HK-2 (cell line): ENCODE measurements around the gene TUBD1.
"Not testable (repeated sequence)": the region's sequence is repeated elsewhere in the genome, so short reads cannot be mapped to it uniquely, and the experiment has no call there.

ENCODE experiments used
- DNase-seq: peaks from one replicate; pipeline ENCODE4 v3.0.0-alpha.2; 2018; ENCODE audit not compliant: unreplicated experiment

Gene TUBD1

DNA sequence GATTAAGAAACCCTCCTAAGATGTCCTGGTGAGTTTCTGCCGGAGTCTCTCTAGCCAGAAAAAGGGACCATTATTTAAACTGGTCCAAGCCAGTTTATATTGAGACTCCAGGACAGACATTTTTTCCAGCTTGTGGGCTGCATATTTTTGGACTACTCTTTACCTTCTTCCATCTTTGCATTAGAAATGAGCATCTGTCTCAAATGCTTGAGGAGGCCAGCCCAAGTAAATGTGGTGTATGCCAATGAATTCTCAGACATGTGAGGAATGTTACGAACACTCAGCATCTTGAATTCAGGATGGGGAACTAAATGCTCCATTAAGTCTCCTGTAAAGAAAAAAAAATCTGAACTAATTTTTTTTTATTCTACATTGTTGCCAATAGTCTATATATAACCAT lies 18.4 kb downstream of the TUBD1 start:
- DNase-seq: no peak

DNA sequence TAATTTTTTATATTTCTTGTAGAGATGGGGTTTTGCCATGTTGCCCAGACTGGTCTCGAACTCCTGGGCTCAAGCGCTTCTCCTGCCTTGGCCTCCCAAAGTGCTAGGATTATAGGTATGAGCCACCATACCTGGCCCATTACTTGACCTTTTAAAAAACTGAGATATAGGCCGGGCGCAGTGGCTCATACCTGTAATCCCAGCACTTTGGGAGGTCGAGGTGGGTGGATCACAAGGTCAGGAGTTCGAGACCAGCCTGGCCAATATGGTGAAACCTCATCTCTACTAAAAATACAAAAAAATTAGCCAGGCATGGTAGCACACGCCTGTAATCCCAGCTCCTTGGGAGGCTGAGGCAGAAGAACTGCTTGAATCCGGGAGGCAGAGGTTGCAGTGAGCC lies 19.3 kb downstream of the TUBD1 start:
- DNase-seq: not testable (repeated sequence)

DNA sequence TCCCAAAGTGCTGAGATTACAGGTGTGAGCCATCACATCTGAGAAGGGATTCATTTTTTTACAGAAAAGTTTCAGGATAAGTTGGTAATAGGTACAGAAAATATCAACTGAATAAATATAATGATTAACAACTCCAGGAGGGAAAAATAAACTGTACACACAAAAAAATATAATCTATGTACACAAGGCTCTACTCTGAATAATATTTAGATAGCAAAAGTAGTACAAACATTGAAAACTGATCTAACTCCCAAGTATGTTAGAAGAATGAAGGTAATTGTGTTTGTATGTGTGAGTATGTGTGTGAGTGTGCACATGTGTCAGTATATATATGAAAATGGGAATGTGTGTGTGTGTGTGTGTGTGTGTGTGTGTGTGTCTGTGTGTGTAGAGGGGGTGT lies 20.4 kb downstream of the TUBD1 start:
- no peak for DNase-seq

DNA sequence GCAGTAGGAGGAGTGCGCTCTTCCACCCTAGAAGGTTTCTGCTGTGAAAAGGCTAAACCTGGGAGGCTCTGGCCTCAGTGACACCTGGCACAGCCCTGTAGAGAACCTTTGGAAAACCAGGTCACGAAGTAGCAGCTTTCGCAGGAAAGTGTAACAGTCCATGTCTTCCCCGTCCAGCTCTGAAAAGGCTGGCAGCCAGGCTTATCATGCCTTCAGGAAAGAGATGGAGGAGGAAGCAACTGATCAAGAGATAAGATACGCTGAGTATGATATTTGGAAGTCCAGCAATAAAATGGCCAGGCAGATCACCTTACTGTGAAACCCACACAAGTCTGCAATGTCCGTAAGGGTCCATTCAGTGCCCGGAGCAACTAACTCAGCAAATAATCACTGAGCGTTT lies 22.3 kb downstream of the TUBD1 start:
- DNase-seq: no peak

DNA sequence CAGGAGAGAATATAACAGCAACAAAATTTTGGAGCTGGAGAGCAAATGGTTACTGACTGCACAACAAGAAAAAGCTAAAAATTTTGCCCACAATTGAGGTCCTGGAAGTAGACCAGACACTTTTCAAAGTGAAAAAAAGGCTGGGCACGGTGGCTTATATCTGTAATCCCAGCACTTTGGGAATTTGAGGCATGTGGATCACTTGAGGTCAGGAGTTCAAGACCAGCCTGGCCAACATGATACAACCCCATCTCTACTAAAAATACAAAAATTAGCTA lies 22.9 kb downstream of the TUBD1 start:
- DNase-seq: no peak

DNA sequence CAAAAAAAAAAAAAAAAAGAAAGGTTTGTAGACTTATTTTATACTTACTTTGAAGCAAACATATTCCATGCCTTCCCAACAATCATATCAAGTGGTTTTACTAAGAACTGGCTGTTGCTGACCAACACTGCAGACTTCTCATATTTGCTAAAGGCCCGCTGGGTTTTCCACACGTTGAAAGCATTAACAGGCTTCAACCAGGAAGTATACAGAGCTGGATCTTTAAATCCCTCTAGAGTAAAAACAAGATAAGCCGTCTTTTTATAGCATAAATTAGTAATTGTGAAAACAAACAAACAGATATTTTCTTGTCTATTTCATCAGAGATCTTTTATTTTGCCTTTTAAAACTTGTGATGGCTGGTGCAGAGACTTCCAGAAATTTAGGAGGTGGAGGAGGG lies 29.1 kb downstream of the TUBD1 start:
- DNase-seq: no peak

DNA sequence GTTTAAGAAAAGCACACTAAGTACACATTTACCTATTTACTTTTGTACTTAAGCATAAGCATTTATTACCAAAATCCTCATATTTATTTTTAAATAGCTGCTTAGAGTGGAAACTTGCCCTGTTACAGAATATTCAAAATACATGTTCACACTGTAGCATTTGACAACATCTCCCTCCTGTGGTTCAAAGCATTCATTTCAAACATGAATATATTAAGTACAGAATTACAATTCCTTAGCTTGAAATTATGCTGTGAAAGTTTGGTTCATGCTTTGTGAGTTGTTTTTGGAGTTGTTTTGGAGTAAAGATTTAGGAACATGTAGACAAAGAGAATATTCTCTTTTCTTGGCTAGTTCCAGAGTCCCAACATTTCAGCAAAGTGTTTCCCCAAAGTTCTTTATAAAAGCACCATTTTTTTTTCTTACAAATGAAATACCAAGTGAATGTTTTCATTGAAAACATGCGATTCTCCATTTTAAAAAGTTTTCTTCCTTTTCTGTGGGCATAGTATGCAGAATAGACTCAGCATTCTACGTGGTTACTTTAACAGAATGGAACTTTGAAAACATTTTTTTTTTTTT lies 33.2 kb downstream of the TUBD1 start:
- DNase-seq: no peak

DNA sequence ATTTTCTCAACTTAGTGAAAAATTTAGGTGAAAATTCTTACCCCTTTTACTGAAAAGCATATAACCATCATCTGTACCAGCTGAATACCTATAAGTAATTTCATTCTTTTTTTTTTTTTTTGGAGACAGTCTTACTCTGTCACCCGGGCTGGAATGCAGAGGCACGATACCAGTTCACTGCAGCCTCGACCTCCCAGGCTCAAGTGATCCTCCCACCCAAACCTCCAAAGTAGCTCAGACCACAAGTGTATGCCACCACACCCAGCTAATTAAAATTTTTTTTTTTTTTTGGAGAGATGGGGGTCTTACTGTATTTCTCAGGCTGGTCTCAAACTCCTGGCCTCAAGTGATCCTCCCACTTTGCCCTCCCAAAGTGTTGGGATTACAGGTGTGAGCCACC lies 33.8 kb downstream of the TUBD1 start:
- no peak for DNase-seq

DNA sequence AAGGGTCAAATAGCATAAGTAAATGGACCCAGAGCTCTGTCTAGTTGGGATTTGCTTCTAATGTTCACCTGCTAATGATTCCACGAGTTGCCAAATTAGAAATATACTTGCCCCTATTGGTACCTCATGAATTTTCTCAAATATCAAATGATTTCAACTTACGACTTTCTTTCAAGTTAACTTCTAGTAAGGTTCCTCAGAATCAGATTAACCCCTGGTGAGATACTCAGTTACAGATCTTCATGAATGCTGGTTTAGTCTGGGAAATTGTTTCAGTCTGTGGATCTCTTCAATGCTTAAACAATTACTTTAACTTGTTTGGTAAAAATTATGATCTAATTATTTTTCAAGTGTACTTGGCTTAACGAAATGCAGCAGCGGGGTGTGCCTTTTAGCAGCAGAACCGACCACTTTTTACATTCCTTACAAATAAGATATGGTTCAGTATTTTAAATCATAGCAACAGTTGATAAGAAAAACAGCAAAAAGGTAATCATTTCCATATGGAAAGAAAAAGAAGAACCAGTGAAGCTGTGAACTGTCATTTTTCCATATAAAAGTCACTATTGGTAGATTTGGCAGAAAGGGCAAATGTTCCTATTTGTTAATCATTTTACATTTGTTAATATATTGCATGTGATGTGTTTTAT lies 34.5 kb downstream of the TUBD1 start:
- no peak for DNase-seq

DNA sequence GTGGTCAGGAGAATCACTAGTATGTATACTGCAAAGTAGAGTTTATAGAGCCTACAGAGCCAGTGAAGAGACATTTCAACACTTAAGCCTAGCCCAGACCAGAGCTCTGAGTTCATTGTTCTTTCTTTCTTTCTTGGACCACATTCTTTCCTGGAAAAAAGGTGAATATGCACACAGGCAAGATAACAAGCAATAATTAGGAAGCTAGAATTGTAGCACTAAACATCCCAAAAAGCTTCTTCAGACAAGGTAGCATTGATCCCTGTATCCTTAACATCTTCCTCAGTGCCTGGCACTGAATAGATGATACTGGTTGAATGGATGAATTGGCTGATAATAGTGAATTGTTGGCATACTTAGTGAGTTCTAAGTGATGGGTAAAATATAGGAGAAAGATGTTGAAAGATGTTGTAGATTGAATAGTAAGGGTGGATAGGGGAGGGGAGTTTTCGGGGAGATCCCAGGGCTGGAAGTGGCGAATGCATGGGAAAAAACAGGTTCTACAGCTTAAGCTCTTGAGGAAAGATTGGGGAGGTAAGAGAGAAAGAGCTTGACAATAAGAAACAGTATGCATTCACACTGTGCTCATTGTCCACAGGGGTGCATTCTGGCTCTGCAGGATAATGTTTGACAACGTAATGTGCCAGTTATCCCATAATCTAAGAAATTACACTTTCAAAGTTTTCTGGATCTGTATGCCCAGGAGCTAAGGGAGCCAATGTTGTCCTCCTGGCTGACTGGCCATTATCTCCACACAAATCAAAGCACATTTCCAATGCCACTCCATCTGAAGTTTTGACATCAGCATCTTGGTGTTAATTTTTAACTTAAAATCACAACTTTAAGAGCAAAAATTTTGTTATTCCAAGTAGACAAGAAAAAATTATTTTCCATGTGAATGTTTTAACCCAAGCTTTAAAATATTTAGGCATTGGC lies 35.6 kb downstream of the TUBD1 start:
- DNase-seq: no peak

DNA sequence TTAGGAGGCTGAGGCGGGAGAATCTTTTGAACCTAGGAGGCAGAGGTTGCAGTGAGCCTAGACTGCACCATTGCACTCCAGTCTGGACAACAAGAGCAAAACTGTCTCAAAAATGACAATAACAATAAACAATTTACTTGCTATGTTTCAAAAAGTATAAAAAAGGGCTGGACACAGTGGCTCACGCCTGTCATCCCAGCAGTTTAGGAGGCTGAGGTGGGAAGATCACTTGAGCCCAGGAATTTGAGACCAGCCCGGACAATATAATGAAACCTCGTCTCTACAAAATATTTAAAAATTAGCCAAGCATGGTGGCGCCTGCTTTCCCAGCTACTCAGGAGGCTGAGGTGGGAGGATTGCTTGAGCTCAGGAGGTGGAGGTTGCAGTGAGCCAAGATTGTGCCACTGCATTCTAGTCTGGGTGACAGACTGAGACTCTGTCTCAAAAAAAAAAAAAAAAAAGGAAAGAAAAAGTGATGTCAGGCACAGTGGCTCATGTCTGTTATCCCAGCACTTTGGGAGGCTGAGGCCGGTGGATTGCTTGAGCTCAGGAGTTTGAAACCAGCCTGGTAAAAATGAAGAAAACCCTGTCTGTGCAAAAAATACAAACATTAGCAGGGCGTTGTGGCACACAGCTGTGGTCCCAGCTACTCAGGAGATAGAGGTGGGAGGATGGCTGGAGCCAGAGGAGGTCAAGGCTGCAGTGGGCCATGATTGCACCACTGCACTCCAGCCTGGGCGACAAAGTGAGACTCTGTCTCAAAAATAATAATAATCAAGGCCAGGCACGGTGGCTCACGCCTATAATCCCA lies 38.6 kb downstream of the TUBD1 start:
- not testable (repeated sequence) for DNase-seq

DNA sequence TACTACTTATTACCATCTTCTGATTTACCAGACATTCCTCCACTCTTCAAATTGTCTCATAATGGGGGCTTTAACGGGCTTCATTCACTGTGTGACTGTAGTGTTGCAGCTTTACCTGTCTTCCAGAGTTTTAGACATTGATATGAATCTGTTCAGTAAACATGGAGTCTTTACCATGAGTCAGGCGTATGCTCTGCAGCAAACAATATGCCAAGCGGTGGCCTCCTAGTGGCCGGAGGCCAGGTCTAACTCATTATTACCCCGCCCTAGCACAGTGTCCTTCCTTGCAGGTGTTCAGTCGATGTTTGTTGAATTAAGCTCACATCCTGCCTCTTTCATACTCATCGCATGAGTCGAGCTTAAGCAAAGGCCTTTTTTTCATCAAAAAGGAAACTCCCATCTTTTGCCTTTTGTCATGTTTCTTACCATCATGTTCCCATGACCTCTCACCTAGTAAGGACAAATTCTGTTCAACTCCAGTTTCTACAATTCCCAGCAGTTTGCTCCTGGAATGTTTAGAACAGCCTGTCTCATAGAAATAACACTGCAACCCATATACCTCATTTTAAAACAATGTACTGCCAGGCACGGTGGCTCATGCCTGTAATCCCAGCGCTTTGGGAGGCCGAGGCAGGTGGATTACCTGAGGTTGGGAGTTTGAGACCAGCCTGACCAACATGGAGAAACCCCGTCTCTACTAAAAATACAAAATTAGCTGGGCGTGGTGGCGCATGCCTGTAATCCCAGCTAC lies 39.4 kb downstream of the TUBD1 start:
- DNase-seq: peak; percentile 77

DNA sequence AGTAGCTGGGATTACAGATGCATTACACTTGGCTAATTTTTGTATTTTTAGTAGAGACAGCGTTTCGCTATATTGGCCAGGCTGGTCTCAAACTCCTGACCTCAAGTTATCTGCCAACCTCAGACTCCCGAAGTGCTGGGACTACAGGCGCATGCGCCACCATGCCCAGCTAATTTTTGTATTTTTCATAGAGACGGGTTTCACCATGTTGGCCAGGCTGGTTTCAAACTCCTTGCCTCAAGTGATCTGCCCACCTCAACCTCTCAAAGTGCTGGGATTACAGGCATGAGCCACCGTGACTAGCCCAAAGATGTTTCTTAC lies 39.9 kb downstream of the TUBD1 start:
- DNase-seq: not testable (repeated sequence)

DNA sequence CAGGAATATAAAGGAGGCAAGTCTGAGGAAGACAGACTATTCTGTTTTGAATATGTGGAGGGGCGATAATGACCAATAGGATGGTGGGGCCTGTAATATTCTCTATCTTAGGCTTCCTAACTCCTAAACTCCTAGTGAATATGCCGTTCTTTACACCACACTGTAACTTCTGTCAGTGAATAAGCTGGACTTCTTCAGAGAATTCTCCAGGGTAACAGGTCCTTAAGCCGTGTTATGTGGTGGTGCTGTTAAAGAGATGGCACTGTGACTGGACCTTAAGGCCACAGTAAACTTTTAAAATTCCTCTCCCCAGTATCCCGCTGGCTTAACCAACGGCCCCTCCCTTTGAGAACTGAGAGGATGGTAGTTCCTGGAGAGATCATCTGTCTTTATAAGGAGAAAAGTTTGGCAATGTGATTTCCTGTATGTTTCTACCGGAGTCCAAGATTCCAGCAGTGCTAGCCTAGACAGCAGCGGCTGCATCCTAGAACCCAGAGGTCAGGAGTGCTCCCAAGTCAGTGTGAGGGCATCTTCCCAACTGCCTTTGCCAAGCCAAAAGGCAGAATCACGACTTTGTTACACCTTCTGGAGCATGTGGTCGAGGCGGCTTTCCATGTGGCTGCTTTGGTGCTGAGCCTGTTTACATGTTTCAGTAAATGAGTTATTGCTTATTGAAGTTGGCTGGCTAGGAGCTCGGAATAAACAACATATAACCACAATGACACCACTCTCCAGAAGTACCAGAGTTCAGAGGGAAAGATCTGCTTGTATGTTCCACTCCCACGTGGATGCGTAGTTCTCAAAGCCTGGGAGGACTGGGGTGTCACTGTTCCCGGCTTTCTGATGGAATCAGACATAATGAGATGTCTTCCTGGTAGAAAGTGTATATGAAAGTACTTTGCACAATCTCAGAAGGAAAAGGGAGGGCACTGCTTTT lies 41.0 kb downstream of the TUBD1 start:
- peak; percentile 18 for DNase-seq

DNA sequence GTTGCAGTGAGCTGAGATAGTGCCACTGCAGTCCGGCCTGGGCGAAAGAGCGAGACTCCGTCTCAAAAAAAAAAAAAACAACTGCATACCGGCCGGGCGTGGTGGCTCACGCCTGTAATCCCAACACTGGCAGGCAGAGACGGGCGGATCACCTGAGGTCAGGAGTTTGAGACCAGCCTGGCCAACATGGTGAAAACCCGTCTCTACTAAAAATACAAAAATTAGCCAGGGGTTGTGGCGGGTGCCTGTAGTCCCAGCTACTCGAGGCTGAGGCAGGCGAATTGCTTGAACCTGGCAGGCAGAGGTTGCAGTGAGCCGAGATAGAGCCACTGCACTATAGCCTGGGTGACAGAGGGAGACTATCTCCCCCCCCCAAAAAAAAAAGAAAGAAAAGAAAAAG lies 42.4 kb downstream of the TUBD1 start:
- not testable (repeated sequence) for DNase-seq

DNA sequence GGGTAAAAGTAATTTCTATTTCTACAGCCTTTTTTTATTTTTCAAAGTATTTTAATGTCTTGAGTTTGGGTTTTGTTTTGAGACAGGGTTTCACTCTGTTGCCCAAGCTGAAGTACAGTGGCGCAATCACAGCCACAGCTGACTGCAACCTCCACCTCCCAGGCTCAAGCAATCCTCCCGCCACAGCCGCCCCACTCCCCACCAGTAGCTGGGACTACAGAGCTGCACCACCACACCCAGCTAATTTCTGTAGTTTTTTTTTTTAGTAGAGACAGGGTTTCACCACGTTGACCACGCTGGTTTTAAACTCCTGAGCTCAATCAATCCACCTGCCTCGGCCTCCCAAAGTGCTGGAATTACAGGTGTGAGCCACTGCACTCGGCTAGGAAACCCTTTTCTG lies 44.0 kb downstream of the TUBD1 start:
- DNase-seq: peak; percentile 21

DNA sequence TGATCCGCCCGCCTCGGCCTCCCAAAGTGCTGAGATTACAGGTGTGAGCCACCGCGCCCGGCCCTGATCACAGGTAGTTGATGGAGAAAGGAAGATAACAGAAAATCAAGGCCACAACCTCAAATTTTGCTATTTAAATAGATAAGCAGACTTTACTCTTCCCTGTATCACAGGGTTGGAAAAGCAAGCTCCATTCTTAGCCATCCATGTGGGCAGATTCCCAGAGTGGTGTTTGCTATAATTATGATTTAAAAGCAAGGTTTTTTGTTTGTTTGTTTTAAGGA lies 44.4 kb downstream of the TUBD1 start:
- no peak for DNase-seq

DNA sequence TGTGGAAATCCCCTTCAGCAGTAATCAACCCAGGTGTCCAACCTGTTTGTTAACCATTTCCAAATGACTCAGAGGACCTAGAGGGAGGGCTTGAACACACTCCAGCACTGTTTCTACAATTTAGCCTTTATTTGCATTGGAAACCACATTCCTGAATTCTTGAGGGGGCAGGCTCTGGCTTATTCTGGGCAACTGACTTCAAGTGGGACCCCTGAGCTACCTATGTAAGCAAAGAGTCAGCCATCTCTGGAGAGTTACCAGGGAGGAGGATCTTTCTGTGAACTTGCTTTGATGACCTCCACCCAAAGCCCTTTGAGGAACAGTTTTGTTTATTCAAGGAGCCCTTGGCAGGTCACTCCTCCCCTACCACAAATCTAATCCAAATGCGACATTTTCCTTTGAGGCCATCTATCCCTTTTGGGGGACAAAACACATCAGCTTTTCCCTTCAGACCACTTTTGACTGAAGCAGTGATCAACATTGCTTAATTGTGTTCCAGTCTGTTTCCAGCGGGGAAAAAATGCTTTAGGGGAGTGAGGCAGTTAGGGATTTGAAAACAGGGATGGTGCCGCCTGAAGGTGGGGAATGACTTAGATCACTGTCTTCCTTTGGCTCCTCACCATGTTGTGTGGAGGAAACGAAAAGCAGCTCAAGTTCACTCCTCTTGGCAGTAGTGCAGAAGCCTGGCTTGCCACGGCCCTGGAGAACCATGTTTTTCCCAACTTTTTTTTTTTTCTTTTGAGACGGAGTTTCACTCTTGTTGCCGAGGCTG lies 46.2 kb downstream of the TUBD1 start:
- DNase-seq: peak; percentile 79

DNA sequence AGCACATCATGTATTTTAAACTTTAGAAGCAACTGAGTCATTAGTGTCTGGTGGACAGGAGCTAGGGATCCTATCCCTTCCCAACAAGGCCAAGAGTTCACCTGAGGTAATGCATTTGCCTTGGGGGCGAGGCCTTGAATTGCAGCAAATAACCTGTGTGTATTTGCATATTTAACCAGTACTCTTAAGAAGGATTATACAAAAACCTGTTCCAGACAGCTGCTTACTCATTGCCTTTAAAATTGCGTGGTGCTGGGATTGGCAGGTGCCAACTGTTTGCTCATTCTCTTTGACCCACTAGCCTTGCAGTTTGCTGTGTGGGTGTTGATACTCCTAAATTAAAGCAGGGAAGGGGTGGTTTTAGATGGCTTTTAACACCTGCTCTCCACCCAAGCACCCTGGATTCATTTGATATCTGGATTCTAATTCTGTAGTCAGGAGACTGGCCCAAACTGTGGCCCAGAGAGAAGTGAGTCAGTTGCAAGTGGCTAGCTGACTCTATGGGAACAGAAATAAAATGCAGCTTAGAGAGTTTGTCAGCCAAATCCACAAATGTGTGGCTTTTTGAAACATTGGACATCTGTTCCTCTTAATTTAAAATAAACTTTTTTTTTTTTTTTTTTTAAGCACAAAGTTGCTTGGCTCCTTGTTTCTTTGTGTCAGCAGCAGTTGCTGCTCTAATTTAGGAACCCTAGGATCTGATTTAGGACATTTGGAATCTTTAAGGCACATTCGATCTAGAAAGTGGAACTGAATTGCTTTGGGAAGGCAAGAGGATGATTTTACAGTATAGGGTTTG lies 46.9 kb downstream of the TUBD1 start:
- peak; percentile 67 for DNase-seq
